NT2/D1 (cell line): ENCODE data around the gene KAZN.

ENCODE experiments used
- DNase-seq: peaks from one replicate; pipeline ENCODE4 v3.0.0-alpha.2; 2011; ENCODE audit warnings: low read depth, low spot score
- H3K27me3 ChIP-seq: 2 replicates; pipeline ENCODE4 v1.6.0; 2011; ENCODE audit warnings: mild to moderate bottlenecking; ENCODE audit not compliant: insufficient read length, insufficient read depth
- H3K36me3 ChIP-seq: 2 replicates; pipeline ENCODE4 v1.6.1; 2011; ENCODE audit warnings: mild to moderate bottlenecking, low read length, mixed read lengths; ENCODE audit not compliant: insufficient read depth, insufficient read length
- H3K4me1 ChIP-seq: 2 replicates; pipeline ENCODE4 v1.5.1; 2011; ENCODE audit not compliant: insufficient read depth, insufficient read length
- H3K4me3 ChIP-seq: 2 replicates; pipeline ENCODE4 v1.5.1; 2011; ENCODE audit warnings: low read depth; ENCODE audit not compliant: insufficient read length
- H3K9ac ChIP-seq: 2 replicates; pipeline ENCODE4 v1.6.0; 2011; ENCODE audit warnings: low read depth; ENCODE audit not compliant: insufficient read length
- H3K9me3 ChIP-seq: 2 replicates; pipeline ENCODE4 v1.5.1; 2011; ENCODE audit warnings: mild to moderate bottlenecking, low read length; ENCODE audit not compliant: insufficient read depth
- SUZ12 ChIP-seq: IDR thresholded peaks from 2 replicates; pipeline ENCODE4 v1.6.1; 2011; ENCODE audit not compliant: insufficient read length, insufficient read depth; ENCODE audit errors: extremely low read depth
- YY1 ChIP-seq: IDR thresholded peaks from 2 replicates; pipeline ENCODE4 v1.6.1; 2011; ENCODE audit not compliant: insufficient read length, insufficient read depth
- ZNF274 ChIP-seq: IDR thresholded peaks from 2 replicates; pipeline ENCODE4 v1.6.1; 2011; ENCODE audit warnings: mild to moderate bottlenecking, low read depth, low read length

The KAZN gene

DNA sequence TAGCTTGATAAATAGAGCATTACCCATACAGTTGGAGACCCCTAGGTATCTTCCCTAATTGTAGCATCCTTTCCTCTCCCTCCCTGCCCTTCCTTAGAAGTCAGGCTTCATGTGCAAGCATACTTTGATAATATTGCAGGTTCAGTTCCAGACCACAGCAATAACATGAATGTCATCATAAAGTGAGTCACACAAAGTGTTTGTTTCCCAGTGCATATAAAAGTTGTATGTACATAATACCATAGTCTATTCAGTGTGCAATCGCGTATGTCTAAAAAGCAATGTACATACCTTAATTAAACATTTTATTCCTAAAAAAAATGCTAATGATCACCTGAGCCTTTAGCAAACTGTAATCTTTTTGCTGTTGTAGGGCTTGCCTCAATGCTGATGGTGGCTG is 33.4 kb upstream of the KAZN start:
- peaks cover 15% of the 10 kb centered on the region for H3K9me3 ChIP-seq
- no peak overlapping the region for H3K9ac ChIP-seq
- no peak overlapping the region for H3K4me3 ChIP-seq
- no peaks in the 10 kb centered on the region for H3K4me1 ChIP-seq
- no peaks in the 10 kb centered on the region for H3K36me3 ChIP-seq
- no peak for DNase-seq
- H3K27me3 ChIP-seq = peaks cover 7% of the 10 kb centered on the region
- TF ChIP-seq YY1 = no peak
- no peak for TF ChIP-seq ZNF274
- TF ChIP-seq SUZ12 = no peak

DNA sequence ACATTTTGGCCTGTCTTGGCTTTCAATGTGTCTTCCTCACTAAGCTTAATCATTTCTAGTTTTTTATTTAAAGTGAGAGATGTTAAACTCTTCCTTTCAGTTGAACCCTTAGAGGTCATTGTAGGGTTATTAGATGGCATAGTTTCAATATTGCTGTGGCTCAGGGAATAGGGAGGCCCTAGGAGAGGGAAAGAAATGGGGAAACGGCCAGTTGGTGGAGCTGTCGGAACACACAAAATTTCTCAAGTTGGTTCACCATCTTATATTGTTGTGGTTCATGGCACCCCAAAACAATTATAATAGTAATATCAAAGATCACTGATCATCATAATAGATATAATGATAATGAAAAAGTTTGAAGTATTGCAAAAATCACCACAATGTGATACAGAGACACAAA is 31.4 kb upstream of the KAZN start:
- Histone ChIP-seq H3K9ac (no peak overlapping the region), H3K4me1 (no peaks in the 10 kb centered on the region), H3K9me3 (peaks cover 22% of the 10 kb centered on the region), H3K4me3 (no peak overlapping the region), H3K27me3 (peaks cover 7% of the 10 kb centered on the region), H3K36me3 (no peaks in the 10 kb centered on the region)
- TF ChIP-seq ZNF274 = no peak
- no peak for TF ChIP-seq YY1
- TF ChIP-seq SUZ12 = no peak
- peak; percentile 3 for DNase-seq

DNA sequence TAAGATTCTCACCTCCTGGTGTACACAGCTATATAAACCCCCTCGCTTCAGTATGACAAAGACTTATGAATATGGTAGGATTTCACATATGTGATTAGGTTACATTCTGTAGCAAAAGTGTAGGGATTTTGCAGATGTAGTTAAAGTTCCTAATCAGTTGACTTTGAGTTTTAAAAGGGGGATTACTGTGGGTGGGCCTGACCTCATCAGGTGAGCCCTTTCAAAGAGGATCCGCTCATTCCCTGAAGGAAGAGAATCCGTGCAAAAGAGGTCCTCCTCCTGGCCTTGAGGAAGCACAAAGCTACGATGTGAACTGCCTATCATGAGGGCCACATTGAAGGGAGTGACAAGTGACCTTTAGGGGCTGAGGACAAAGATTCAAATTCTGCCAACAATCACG is 30.6 kb upstream of the KAZN start:
- no peak for DNase-seq
- no peaks in the 10 kb centered on the region for H3K4me1 ChIP-seq
- H3K9ac ChIP-seq = no peak overlapping the region
- TF ChIP-seq SUZ12 = no peak
- no peak for TF ChIP-seq YY1
- no peak for TF ChIP-seq ZNF274
- H3K27me3 ChIP-seq = peaks cover 2% of the 10 kb centered on the region
- H3K9me3 ChIP-seq = peaks cover 22% of the 10 kb centered on the region
- H3K4me3 ChIP-seq = no peak overlapping the region
- no peaks in the 10 kb centered on the region for H3K36me3 ChIP-seq

DNA sequence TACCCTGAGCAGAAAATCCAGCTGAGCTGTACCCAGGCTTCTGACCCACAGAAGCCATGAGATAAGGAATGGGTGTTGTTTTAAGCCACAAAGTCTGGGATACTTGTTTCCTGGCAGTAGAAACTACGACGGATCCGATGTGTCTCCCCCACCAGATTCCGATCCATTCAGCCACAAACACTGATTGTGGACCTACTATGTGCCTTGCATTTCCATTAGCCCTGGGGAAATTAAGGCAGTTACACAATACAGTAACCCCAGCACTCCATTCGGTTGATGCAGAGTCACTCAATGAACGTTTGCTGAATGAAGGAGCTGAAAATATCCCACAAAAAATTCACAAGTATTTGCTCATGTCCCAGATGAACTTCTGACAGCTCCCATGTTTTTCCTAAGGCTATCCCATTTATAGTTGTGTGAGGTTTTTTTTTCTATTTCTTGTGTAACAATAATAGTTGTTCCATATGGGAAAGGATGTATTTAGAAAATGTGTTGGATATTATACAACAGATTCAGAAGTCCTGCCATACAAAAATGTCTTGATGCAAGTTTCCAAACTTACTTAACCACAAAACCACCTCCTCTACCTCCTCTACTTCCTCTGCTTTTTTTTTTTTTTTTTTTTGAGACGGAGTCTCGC is 29.6 kb upstream of the KAZN start:
- H3K4me3 ChIP-seq = no peak overlapping the region
- no peak overlapping the region for H3K9ac ChIP-seq
- TF ChIP-seq ZNF274 (no peak), SUZ12 (no peak)
- no peaks in the 10 kb centered on the region for H3K36me3 ChIP-seq
- no peaks in the 10 kb centered on the region for H3K27me3 ChIP-seq
- no peak for DNase-seq
- peaks cover 22% of the 10 kb centered on the region for H3K9me3 ChIP-seq
- no peaks in the 10 kb centered on the region for H3K4me1 ChIP-seq

DNA sequence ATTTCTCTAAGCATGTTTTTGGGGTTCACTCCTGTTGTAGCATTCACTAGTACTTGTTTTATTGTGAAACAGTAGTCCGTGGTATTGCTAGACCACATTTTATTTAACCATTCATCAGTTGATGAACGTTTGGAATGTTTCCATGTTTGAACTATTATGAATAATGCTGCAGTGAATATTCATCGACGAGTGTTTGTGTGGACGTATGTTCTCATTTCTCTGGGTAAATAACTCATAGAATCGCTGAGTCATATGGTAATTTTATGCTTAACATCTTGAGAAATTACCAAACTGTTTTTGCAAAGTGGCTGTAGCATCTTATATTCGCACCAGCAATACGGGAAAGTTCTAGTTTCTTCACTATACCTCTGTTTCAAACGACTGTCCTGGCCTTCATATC is 28.0 kb upstream of the KAZN start:
- H3K9ac ChIP-seq = no peak overlapping the region
- H3K9me3 ChIP-seq = peaks cover 22% of the 10 kb centered on the region
- no peaks in the 10 kb centered on the region for H3K4me1 ChIP-seq
- TF ChIP-seq ZNF274 = no peak
- TF ChIP-seq SUZ12 = no peak
- no peak for TF ChIP-seq YY1
- H3K4me3 ChIP-seq = no peak overlapping the region
- no peaks in the 10 kb centered on the region for H3K36me3 ChIP-seq
- no peak for DNase-seq
- no peaks in the 10 kb centered on the region for H3K27me3 ChIP-seq

DNA sequence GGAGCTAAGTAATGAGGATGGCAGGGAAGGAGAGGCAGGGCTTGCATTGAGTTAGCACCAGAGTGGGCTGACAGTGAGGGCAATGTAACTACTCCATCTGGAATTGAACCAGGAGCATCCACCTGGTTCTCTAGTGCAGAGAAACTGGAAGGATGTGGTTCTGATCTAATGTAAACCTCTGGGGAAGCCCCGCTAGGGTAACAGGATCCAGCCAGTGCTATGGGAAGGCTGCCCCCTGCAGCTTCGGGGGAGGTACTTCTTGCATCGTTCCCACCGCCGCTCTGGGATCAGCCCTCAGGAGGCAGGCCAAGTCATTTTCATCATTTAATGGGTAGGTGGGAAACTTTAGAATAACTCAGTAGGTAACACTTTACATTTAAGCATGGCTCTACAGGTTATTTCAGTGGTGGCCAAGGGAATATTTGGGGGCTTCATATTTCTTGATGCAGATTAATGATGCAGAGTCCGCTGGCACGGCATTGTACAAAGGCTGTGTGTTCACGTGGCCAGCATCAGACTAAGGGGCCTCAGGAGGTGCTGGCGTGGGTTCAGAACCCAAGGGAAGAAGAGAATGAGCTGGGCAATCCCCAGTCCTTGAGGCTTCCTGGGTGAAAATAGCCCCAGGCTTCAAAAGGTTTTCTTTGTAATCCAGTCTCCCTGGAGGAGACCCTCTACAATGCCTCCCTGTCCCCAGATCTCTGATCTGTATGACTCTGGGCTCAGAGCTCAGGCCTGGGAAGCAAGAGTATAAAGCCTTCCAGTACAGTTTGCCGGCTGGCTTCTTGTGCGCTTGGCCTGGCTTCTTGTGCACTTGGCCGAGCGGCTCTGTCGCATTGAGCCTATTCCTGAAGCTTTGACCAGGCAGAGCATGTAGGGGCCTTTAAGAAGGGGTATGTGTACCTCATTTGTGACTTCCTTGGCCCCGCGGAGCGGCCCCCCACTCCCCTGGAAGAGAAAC is 26.4 kb upstream of the KAZN start:
- Histone ChIP-seq H3K4me1 (no peaks in the 10 kb centered on the region), H3K9ac (no peak overlapping the region), H3K9me3 (peaks cover 13% of the 10 kb centered on the region; the same call in 1 of the 2 replicates), H3K27me3 (no peaks in the 10 kb centered on the region), H3K4me3 (no peak overlapping the region), H3K36me3 (no peaks in the 10 kb centered on the region)
- peak; percentile 15 for DNase-seq
- TF ChIP-seq SUZ12 = no peak
- no peak for TF ChIP-seq YY1
- no peak for TF ChIP-seq ZNF274

DNA sequence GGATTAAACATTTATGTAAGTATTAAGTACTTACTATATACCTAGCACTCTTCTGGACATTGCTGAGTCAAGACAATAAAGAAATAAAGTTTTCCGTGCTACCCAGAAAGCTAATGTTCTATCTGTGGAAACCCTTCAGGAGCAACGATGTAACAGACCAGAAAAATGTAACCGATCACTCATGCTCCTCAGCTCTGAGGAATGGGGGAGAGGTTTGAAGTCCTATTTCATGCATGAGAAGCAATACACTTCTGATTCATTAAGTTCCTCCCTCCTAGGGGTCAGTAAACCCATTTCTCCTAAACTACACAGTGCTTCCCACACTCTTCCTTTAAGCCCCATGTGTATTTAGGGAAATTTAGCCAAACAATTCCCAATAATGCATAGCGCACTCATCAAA is 25.6 kb upstream of the KAZN start:
- Histone ChIP-seq H3K9ac (no peak overlapping the region), H3K27me3 (no peaks in the 10 kb centered on the region), H3K4me1 (no peaks in the 10 kb centered on the region), H3K9me3 (peaks cover 13% of the 10 kb centered on the region; the same call in 1 of the 2 replicates), H3K4me3 (no peak overlapping the region), H3K36me3 (no peaks in the 10 kb centered on the region)
- no peak for DNase-seq
- TF ChIP-seq SUZ12 = no peak
- TF ChIP-seq YY1 = no peak
- TF ChIP-seq ZNF274 = no peak
